Mesenchymal stem cell (in vitro differentiated cells and primary cell): ENCODE data around the gene FTL.

Experiments used
- DNase-seq: peaks from one replicate; pipeline ENCODE4 v3.0.0-alpha.2; 2013
- H2AFZ ChIP-seq: one replicate; pipeline ENCODE4 v1.6.1; 2013; ENCODE audit warnings: low read depth, mild to moderate bottlenecking, control low read depth, inconsistent platforms, low read length, moderate library complexity
- H2AK5ac ChIP-seq: 2 replicates; pipeline ENCODE4 v1.6.1; 2013; ENCODE audit warnings: low read length, moderate library complexity, mild to moderate bottlenecking, inconsistent platforms; ENCODE audit not compliant: severe bottlenecking
- H2BK120ac ChIP-seq: one replicate; pipeline ENCODE4 v1.6.1; 2013; ENCODE audit warnings: low read depth, mild to moderate bottlenecking, inconsistent platforms, low read length, moderate library complexity
- H2BK12ac ChIP-seq, 2 experiments: one replicate each; pipeline ENCODE4 v1.6.1; 2013; ENCODE audit warnings: inconsistent platforms in 2 of 2, low read length in 2 of 2, mild to moderate bottlenecking in 2 of 2, moderate library complexity in 2 of 2, control low read depth in 1 of 2
- H2BK15ac ChIP-seq: one replicate; pipeline ENCODE4 v1.6.1; 2013; ENCODE audit warnings: mild to moderate bottlenecking, low read depth, inconsistent platforms; ENCODE audit not compliant: poor library complexity, severe bottlenecking
- H2BK5ac ChIP-seq: 2 replicates; pipeline ENCODE4 v1.6.1; 2013; ENCODE audit warnings: low read depth, mild to moderate bottlenecking, low read length, control low read depth, inconsistent platforms; ENCODE audit not compliant: poor library complexity, severe bottlenecking
- H3K14ac ChIP-seq, 2 experiments: one replicate each; pipeline ENCODE4 v1.6.1; 2013; ENCODE audit warnings: inconsistent platforms in 2 of 2, low read length in 2 of 2, control low read depth in 1 of 2, mild to moderate bottlenecking in 1 of 2, moderate library complexity in 1 of 2
- H3K18ac ChIP-seq, 2 experiments: one replicate each; pipeline ENCODE4 v1.6.1; 2013; ENCODE audit warnings: inconsistent platforms in 2 of 2, low read length in 2 of 2, control low read depth in 1 of 2, low read depth in 1 of 2, mild to moderate bottlenecking in 1 of 2
- H3K23ac ChIP-seq, 2 experiments: one replicate each; pipeline ENCODE4 v1.6.1; 2013; ENCODE audit warnings: inconsistent platforms in 2 of 2, low read length in 2 of 2, mild to moderate bottlenecking in 2 of 2, moderate library complexity in 2 of 2, control low read depth in 1 of 2
- H3K27ac ChIP-seq: 2 replicates; pipeline ENCODE4 v1.5.1; 2013; ENCODE audit warnings: mild to moderate bottlenecking, moderate library complexity, low read length, control low read depth, inconsistent platforms; ENCODE audit not compliant: poor library complexity, severe bottlenecking
- H3K27me3 ChIP-seq, 2 experiments: 2 replicates each; pipeline versions ENCODE4 v1.6.1 to v1.7.0; 2013; ENCODE audit warnings: low read length in 2 of 2, mild to moderate bottlenecking in 2 of 2, moderate library complexity in 2 of 2, control low read depth in 1 of 2, inconsistent platforms in 1 of 2; ENCODE audit not compliant: control insufficient read depth in 1 of 2, insufficient read depth in 1 of 2
- H3K36me3 ChIP-seq, 2 experiments: 2 replicates each; pipeline versions ENCODE4 v1.6.1 to v1.7.0; 2013; ENCODE audit warnings: low read length in 2 of 2, control low read depth in 1 of 2, inconsistent platforms in 1 of 2, low read depth in 1 of 2, mild to moderate bottlenecking in 1 of 2; ENCODE audit not compliant: insufficient read depth in 2 of 2, control insufficient read depth in 1 of 2
- H3K4ac ChIP-seq, 2 experiments: one replicate each; pipeline ENCODE4 v1.6.1; 2013; ENCODE audit warnings: inconsistent platforms in 2 of 2, low read length in 2 of 2, mild to moderate bottlenecking in 2 of 2, moderate library complexity in 2 of 2, control low read depth in 1 of 2, low read depth in 1 of 2
- H3K4me1 ChIP-seq: 2 replicates; pipeline ENCODE4 v1.6.1; 2013; ENCODE audit warnings: low read depth, low read length, control low read depth; ENCODE audit not compliant: control insufficient read depth, insufficient read depth
- H3K4me2 ChIP-seq: 2 replicates; pipeline ENCODE4 v1.6.1; 2013; ENCODE audit warnings: low read length, mild to moderate bottlenecking, inconsistent platforms; ENCODE audit not compliant: poor library complexity, severe bottlenecking
- H3K4me3 ChIP-seq, 2 experiments: 2 replicates each; pipeline versions ENCODE4 v1.5.1 to v1.7.0; 2013; ENCODE audit warnings: low read length in 2 of 2, mild to moderate bottlenecking in 2 of 2, control low read depth in 1 of 2, low read depth in 1 of 2; ENCODE audit not compliant: insufficient read depth in 1 of 2
- H3K79me1 ChIP-seq: replicated peaks from 2 replicates; pipeline ENCODE4 v1.6.1; 2013; ENCODE audit warnings: mild to moderate bottlenecking, control low read depth, low read length, inconsistent platforms; ENCODE audit not compliant: poor library complexity, severe bottlenecking
- H3K9ac ChIP-seq: 2 replicates; pipeline ENCODE4 v1.7.0; 2013; ENCODE audit warnings: mild to moderate bottlenecking, low read length, moderate library complexity
- H3K9me3 ChIP-seq: 2 replicates; pipeline ENCODE4 v1.7.0; 2013; ENCODE audit warnings: mild to moderate bottlenecking, low read length; ENCODE audit not compliant: control insufficient read depth
- H4K8ac ChIP-seq: one replicate; pipeline ENCODE4 v1.6.1; 2013; ENCODE audit warnings: inconsistent platforms, mild to moderate bottlenecking, low read length, moderate library complexity
- H4K91ac ChIP-seq: one replicate; pipeline ENCODE4 v1.6.1; 2013; ENCODE audit warnings: mild to moderate bottlenecking, low read length, inconsistent platforms
- WGBS: methylation state at CpG from one replicate; pipeline ENCODE4 v1.1.7; 2013; ENCODE audit warnings: mixed read lengths; 5-methylcytosine and 5-hydroxymethylcytosine counted together

FTL gene

DNA sequence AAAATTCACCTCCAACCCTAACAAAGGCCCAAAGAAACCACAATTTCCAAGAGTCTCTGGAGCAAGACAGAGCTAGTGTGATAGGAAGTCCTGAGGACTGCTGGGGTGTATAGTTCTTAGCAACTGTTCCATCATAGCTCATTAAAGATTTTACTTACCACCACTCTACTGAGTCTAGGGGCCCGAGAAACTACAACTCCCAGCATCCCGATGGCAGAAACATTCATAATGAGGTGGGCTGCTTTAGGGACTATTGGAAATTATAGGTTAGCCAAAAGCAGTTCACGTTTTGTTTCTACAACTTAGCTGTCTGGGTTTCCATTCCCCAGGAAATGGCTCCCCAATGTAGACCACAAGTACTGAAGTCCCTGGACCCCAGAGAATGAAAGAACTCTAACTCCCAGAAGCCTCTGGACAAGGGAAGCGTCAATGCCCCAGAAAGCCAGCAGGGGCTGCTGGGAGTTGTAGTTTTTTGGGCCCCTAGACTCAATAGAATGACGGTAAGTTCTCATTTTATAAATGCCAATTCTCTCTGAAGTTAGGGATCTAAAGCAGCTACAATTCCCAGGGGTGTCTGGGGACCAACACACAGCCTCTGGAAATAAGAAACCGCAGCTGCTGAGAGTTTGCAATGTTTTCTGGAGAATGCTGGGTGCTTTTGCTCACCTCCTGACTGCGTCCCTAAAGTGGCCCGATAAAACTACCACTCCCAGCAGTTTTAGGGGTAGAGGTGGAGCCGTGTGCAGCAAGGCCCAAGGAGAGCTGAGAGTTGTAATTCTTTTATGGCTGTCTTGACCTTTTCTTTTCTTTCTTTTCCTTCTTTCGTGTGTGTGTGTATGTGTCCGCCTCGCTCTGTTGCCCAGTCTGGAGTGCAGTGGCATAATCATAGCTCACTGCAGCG lies 11.1 kb downstream of the FTL start:
- H3K4me2 ChIP-seq, result no peak overlapping the region
- H2BK15ac ChIP-seq, result no peak overlapping the region
- no peak overlapping the region for H2AFZ ChIP-seq
- WGBS, result 90% methylated on average over 11 of the region's 13 CpGs
- peaks cover 11% of the 10 kb centered on the region for H3K4me1 ChIP-seq
- no peak overlapping the region for H2BK12ac ChIP-seq
- H3K18ac ChIP-seq, result no peak overlapping the region
- H3K4ac ChIP-seq, result no peak overlapping the region
- no peak overlapping the region for H3K4me3 ChIP-seq
- no peak overlapping the region for H3K23ac ChIP-seq
- no peaks in the 10 kb centered on the region for H3K9me3 ChIP-seq
- peaks cover 42 to 63% of the 10 kb centered on the region in 2 experiments for H3K36me3 ChIP-seq
- no peak overlapping the region for H2BK5ac ChIP-seq
- H2BK120ac ChIP-seq, result no peak overlapping the region
- peak; percentile 50 for DNase-seq
- H4K91ac ChIP-seq, result no peak overlapping the region
- no peak overlapping the region for H2AK5ac ChIP-seq
- H4K8ac ChIP-seq, result no peak overlapping the region
- H3K9ac ChIP-seq, result no peak overlapping the region
- H3K14ac ChIP-seq, result no peak overlapping the region
- H3K27ac ChIP-seq, result no peak overlapping the region
- H3K79me1 ChIP-seq, result no peaks in the 10 kb centered on the region
- H3K27me3 ChIP-seq, result no peaks in the 10 kb centered on the region

- peaks cover 47 to 65% of the 10 kb centered on the region in 2 experiments for H3K36me3 ChIP-seq
- no peak overlapping the region for H3K4me2 ChIP-seq
- H3K4me1 ChIP-seq, result peaks cover 11% of the 10 kb centered on the region
- H2AK5ac ChIP-seq, result no peak overlapping the region
- no peak overlapping the region for H3K4ac ChIP-seq
- WGBS, result 93% methylated on average over 2 of the region's 2 CpGs
- H4K8ac ChIP-seq, result no peak overlapping the region
- no peak overlapping the region for H4K91ac ChIP-seq
- no peak overlapping the region for H3K27ac ChIP-seq
- H3K18ac ChIP-seq, result no peak overlapping the region
- H3K14ac ChIP-seq, result no peak overlapping the region
- no peak overlapping the region for H3K9ac ChIP-seq
- H3K23ac ChIP-seq, result no peak overlapping the region
- H2BK5ac ChIP-seq, result no peak overlapping the region
- no peak overlapping the region for H2BK120ac ChIP-seq
- H3K9me3 ChIP-seq, result no peaks in the 10 kb centered on the region
- no peak overlapping the region for H2BK12ac ChIP-seq
- H3K4me3 ChIP-seq, result no peak overlapping the region
- H3K27me3 ChIP-seq, result no peaks in the 10 kb centered on the region
- H3K79me1 ChIP-seq, result peaks cover 2% of the 10 kb centered on the region
- DNase-seq, result no peak
- H2AFZ ChIP-seq, result no peak overlapping the region
- H2BK15ac ChIP-seq, result no peak overlapping the region
These were observed 12.0 kb downstream of the FTL start for GRCh38 chr19:48977061-48977460.

DNA sequence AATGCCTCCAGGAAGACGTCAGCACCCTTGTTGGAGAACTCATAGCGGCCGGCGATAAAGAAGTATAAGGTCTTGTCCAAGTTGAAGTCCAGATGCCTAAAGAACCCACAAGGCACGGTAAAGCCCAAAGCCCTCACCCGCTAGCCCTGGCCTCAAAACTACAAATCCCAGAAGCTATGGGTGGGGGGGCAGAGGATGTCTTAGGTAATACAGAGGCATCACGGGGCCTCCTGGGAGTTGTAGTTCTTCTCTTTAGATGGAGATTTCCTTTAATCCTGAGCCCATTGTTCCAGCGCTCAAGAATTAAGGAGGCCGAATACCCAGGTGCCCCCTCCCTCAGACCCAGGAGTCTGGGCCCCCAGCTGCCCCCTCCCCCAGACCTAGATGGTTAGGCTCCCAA lies 17.2 kb downstream of the FTL start:
- peaks cover 11% of the 10 kb centered on the region for H3K4me1 ChIP-seq
- no peak overlapping the region for H3K14ac ChIP-seq
- H3K4me2 ChIP-seq, result no peak overlapping the region
- H3K9me3 ChIP-seq, result no peaks in the 10 kb centered on the region
- H3K79me1 ChIP-seq, result peaks cover 22% of the 10 kb centered on the region
- H2BK15ac ChIP-seq, result no peak overlapping the region
- H3K36me3 ChIP-seq, result peaks cover 58 to 77% of the 10 kb centered on the region in 2 experiments
- no peak overlapping the region for H2BK5ac ChIP-seq
- no peak overlapping the region for H2AK5ac ChIP-seq
- no peak overlapping the region for H2AFZ ChIP-seq
- DNase-seq, result no peak
- no peak overlapping the region for H3K4me3 ChIP-seq
- 87% methylated on average over 8 of the region's 9 CpGs for WGBS
- no peak overlapping the region for H3K27ac ChIP-seq
- no peak overlapping the region for H2BK120ac ChIP-seq
- H3K27me3 ChIP-seq, result no peaks in the 10 kb centered on the region
- no peak overlapping the region for H4K8ac ChIP-seq
- no peak overlapping the region for H3K4ac ChIP-seq
- no peak overlapping the region for H3K18ac ChIP-seq
- no peak overlapping the region for H2BK12ac ChIP-seq
- no peak overlapping the region for H3K23ac ChIP-seq
- no peak overlapping the region for H4K91ac ChIP-seq
- H3K9ac ChIP-seq, result no peak overlapping the region

DNA sequence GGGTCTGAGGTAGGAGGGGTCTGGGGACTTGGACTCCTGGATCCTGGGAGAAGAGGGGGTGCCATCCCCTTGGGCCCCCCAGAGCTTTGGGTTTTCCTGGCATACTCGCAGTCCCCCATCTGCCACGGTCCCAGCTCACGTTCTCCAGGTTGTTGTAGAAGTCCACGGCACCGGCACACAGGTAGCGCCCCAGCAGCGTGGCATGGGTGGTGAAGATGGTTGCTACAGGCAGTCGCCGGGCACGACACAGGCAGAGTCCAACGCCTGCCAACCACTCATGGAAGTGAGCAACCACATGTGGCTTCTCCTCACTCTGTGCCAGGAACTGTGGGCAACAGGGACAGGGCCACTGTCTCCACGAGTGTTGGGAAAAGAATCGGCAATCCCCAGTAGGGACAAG lies 20.6 kb downstream of the FTL start:
- WGBS, result 99% methylated on average over 13 of the region's 13 CpGs
- H3K4me3 ChIP-seq, result no peak overlapping the region
- no peak for DNase-seq
- H3K9ac ChIP-seq, result no peak overlapping the region
- no peak overlapping the region for H2BK15ac ChIP-seq
- no peak overlapping the region for H4K91ac ChIP-seq
- H2AFZ ChIP-seq, result no peak overlapping the region
- no peak overlapping the region for H3K4me2 ChIP-seq
- H3K27ac ChIP-seq, result no peak overlapping the region
- H3K4me1 ChIP-seq, result peaks cover 4% of the 10 kb centered on the region
- H3K23ac ChIP-seq, result no peak overlapping the region
- H3K27me3 ChIP-seq, result no peaks in the 10 kb centered on the region
- H3K4ac ChIP-seq, result no peak overlapping the region
- H3K79me1 ChIP-seq, result peaks cover 39% of the 10 kb centered on the region
- H3K9me3 ChIP-seq, result no peaks in the 10 kb centered on the region
- no peak overlapping the region for H2BK5ac ChIP-seq
- H2AK5ac ChIP-seq, result no peak overlapping the region
- peaks cover 73 to 85% of the 10 kb centered on the region in 2 experiments for H3K36me3 ChIP-seq
- H2BK120ac ChIP-seq, result no peak overlapping the region
- no peak overlapping the region for H3K14ac ChIP-seq
- H3K18ac ChIP-seq, result no peak overlapping the region
- no peak overlapping the region for H2BK12ac ChIP-seq
- H4K8ac ChIP-seq, result no peak overlapping the region
